ENCODE measurements around the gene KPNA4. TPM values are rescaled to one million over a fixed set of nuclear protein-coding genes. Genes with fewer than 3 reads are reported as not detected.
"Not testable (repeated sequence)": the region's sequence is repeated elsewhere in the genome, so short reads cannot be mapped to it uniquely, and the experiment has no call there.

KPNA4 gene
- total and polyA plus RNA-seq, 9 donors, result 33.6 to 68.4 (median 59.3) TPM

GRCh38 chr3:160531311-160531710 lies 34.1 kb downstream of the KPNA4 start:
- DNase-seq, result no peak
- H3K4me1 ChIP-seq (ENCODE audit: control insufficient read depth, insufficient read depth, low read length), result no peaks in the 10 kb centered on the region
- no peaks in the 10 kb centered on the region for H3K27me3 ChIP-seq (ENCODE audit: control insufficient read depth, insufficient read depth, low read length)
- H3K27ac ChIP-seq (ENCODE audit: low read length), result no peak overlapping the region
- no peaks in the 10 kb centered on the region for H3K9me3 ChIP-seq (replicated peaks; ENCODE audit: control insufficient read depth, low read depth, low read length)
- H3K36me3 ChIP-seq (ENCODE audit: control insufficient read depth, insufficient read depth, low read length), result peaks cover 21% of the 10 kb centered on the region
- WGBS (ENCODE audit: insufficient coverage), result no CpG with 5 or more reads among the region's 1 CpG
- no peak overlapping the region for H3K4me3 ChIP-seq (ENCODE audit: low read length)

GRCh38 chr3:160516391-160516790 lies 49.0 kb downstream of the KPNA4 start:
- DNase-seq; H3K27ac ChIP-seq (ENCODE audit: low read length); H3K27me3 ChIP-seq (ENCODE audit: control insufficient read depth, insufficient read depth, low read length); H3K9me3 ChIP-seq (replicated peaks; ENCODE audit: control insufficient read depth, low read depth, low read length); H3K4me3 ChIP-seq (ENCODE audit: low read length); H3K4me1 ChIP-seq (ENCODE audit: control insufficient read depth, insufficient read depth, low read length): not testable (repeated sequence)
- H3K36me3 ChIP-seq (ENCODE audit: control insufficient read depth, insufficient read depth, low read length), result peaks cover 34% of the 10 kb centered on the region
- no CpG with 5 or more reads among the region's 2 CpGs for WGBS (ENCODE audit: insufficient coverage)

GRCh38 chr3:160501325-160501724 lies 64.0 kb downstream of the KPNA4 start:
- peaks cover 19% of the 10 kb centered on the region for H3K36me3 ChIP-seq (ENCODE audit: control insufficient read depth, insufficient read depth, low read length)
- no peaks in the 10 kb centered on the region for H3K9me3 ChIP-seq (replicated peaks; ENCODE audit: control insufficient read depth, low read depth, low read length)
- H3K4me1 ChIP-seq (ENCODE audit: control insufficient read depth, insufficient read depth, low read length), result no peaks in the 10 kb centered on the region
- 93% methylated on average over 3 of the region's 3 CpGs for WGBS (ENCODE audit: insufficient coverage)
- no peak for DNase-seq
- H3K4me3 ChIP-seq (ENCODE audit: low read length), result no peak overlapping the region
- no peak overlapping the region for H3K27ac ChIP-seq (ENCODE audit: low read length)
- H3K27me3 ChIP-seq (ENCODE audit: control insufficient read depth, insufficient read depth, low read length), result no peaks in the 10 kb centered on the region

GRCh38 chr3:160498202-160498601 lies 67.2 kb downstream of the KPNA4 start:
- no peaks in the 10 kb centered on the region for H3K4me1 ChIP-seq (ENCODE audit: control insufficient read depth, insufficient read depth, low read length)
- no CpG with 5 or more reads among the region's 1 CpG for WGBS (ENCODE audit: insufficient coverage)
- H3K36me3 ChIP-seq (ENCODE audit: control insufficient read depth, insufficient read depth, low read length), result peaks cover 14% of the 10 kb centered on the region
- no peaks in the 10 kb centered on the region for H3K9me3 ChIP-seq (replicated peaks; ENCODE audit: control insufficient read depth, low read depth, low read length)
- DNase-seq, result no peak
- no peak overlapping the region for H3K4me3 ChIP-seq (ENCODE audit: low read length)
- no peak overlapping the region for H3K27ac ChIP-seq (ENCODE audit: low read length)
- H3K27me3 ChIP-seq (ENCODE audit: control insufficient read depth, insufficient read depth, low read length), result no peaks in the 10 kb centered on the region

GRCh38 chr3:160490166-160490565 lies 75.2 kb downstream of the KPNA4 start:
- H3K4me3 ChIP-seq (ENCODE audit: low read length), result no peak overlapping the region
- no peak overlapping the region for H3K27ac ChIP-seq (ENCODE audit: low read length)
- DNase-seq, result no peak
- no peaks in the 10 kb centered on the region for H3K27me3 ChIP-seq (ENCODE audit: control insufficient read depth, insufficient read depth, low read length)
- H3K36me3 ChIP-seq (ENCODE audit: control insufficient read depth, insufficient read depth, low read length), result no peaks in the 10 kb centered on the region
- no peaks in the 10 kb centered on the region for H3K4me1 ChIP-seq (ENCODE audit: control insufficient read depth, insufficient read depth, low read length)
- no peaks in the 10 kb centered on the region for H3K9me3 ChIP-seq (replicated peaks; ENCODE audit: control insufficient read depth, low read depth, low read length)

- DNase-seq, result peak; percentile 59
- no peak overlapping the region for H3K27ac ChIP-seq (ENCODE audit: low read length)
- no peaks in the 10 kb centered on the region for H3K36me3 ChIP-seq (ENCODE audit: control insufficient read depth, insufficient read depth, low read length)
- no peak overlapping the region for H3K4me3 ChIP-seq (ENCODE audit: low read length)
- no peaks in the 10 kb centered on the region for H3K4me1 ChIP-seq (ENCODE audit: control insufficient read depth, insufficient read depth, low read length)
- H3K27me3 ChIP-seq (ENCODE audit: control insufficient read depth, insufficient read depth, low read length), result no peaks in the 10 kb centered on the region
- H3K9me3 ChIP-seq (replicated peaks; ENCODE audit: control insufficient read depth, low read depth, low read length), result no peaks in the 10 kb centered on the region
- WGBS (ENCODE audit: insufficient coverage), result no CpG with 5 or more reads among the region's 2 CpGs
Observed at GRCh38 chr3:160486459-160486869, 78.9 kb downstream of the KPNA4 start.

GRCh38 chr3:160482796-160483195 lies 82.6 kb downstream of the KPNA4 start:
- H3K4me1 ChIP-seq (ENCODE audit: control insufficient read depth, insufficient read depth, low read length), result no peaks in the 10 kb centered on the region
- WGBS (ENCODE audit: insufficient coverage), result no CpG with 5 or more reads among the region's 3 CpGs
- no peaks in the 10 kb centered on the region for H3K36me3 ChIP-seq (ENCODE audit: control insufficient read depth, insufficient read depth, low read length)
- DNase-seq, result no peak
- H3K9me3 ChIP-seq (replicated peaks; ENCODE audit: control insufficient read depth, low read depth, low read length), result no peaks in the 10 kb centered on the region
- no peaks in the 10 kb centered on the region for H3K27me3 ChIP-seq (ENCODE audit: control insufficient read depth, insufficient read depth, low read length)
- no peak overlapping the region for H3K27ac ChIP-seq (ENCODE audit: low read length)
- no peak overlapping the region for H3K4me3 ChIP-seq (ENCODE audit: low read length)

- H3K27me3 ChIP-seq (ENCODE audit: control insufficient read depth, insufficient read depth, low read length), result no peaks in the 10 kb centered on the region
- DNase-seq, result no peak
- no peak overlapping the region for H3K4me3 ChIP-seq (ENCODE audit: low read length)
- no peak overlapping the region for H3K27ac ChIP-seq (ENCODE audit: low read length)
- H3K4me1 ChIP-seq (ENCODE audit: control insufficient read depth, insufficient read depth, low read length), result no peaks in the 10 kb centered on the region
- no peaks in the 10 kb centered on the region for H3K36me3 ChIP-seq (ENCODE audit: control insufficient read depth, insufficient read depth, low read length)
- WGBS (ENCODE audit: insufficient coverage), result 93% methylated on average over 4 of the region's 6 CpGs
- no peaks in the 10 kb centered on the region for H3K9me3 ChIP-seq (replicated peaks; ENCODE audit: control insufficient read depth, low read depth, low read length)
Observed at GRCh38 chr3:160481856-160482255, 83.5 kb downstream of the KPNA4 start.

- Histone ChIP-seq H3K27me3 (ENCODE audit: control insufficient read depth, insufficient read depth, low read length) (no peaks in the 10 kb centered on the region), H3K9me3 (replicated peaks; ENCODE audit: control insufficient read depth, low read depth, low read length) (no peaks in the 10 kb centered on the region), H3K36me3 (ENCODE audit: control insufficient read depth, insufficient read depth, low read length) (no peaks in the 10 kb centered on the region), H3K27ac (ENCODE audit: low read length) (no peak overlapping the region), H3K4me1 (ENCODE audit: control insufficient read depth, insufficient read depth, low read length) (no peaks in the 10 kb centered on the region), H3K4me3 (ENCODE audit: low read length) (no peak overlapping the region)
- no CpG with 5 or more reads among the region's 5 CpGs for WGBS (ENCODE audit: insufficient coverage)
- no peak for DNase-seq
Observed at GRCh38 chr3:160480931-160481330, 84.4 kb downstream of the KPNA4 start.

- Histone ChIP-seq H3K27ac (ENCODE audit: low read length) (no peak overlapping the region), H3K4me3 (ENCODE audit: low read length) (no peak overlapping the region), H3K4me1 (ENCODE audit: control insufficient read depth, insufficient read depth, low read length) (no peaks in the 10 kb centered on the region), H3K27me3 (ENCODE audit: control insufficient read depth, insufficient read depth, low read length) (no peaks in the 10 kb centered on the region), H3K36me3 (ENCODE audit: control insufficient read depth, insufficient read depth, low read length) (no peaks in the 10 kb centered on the region), H3K9me3 (replicated peaks; ENCODE audit: control insufficient read depth, low read depth, low read length) (no peaks in the 10 kb centered on the region)
- DNase-seq, result no peak
- WGBS (ENCODE audit: insufficient coverage), result 87% methylated on average over 4 of the region's 10 CpGs
Observed at GRCh38 chr3:160479376-160479775, 86.0 kb downstream of the KPNA4 start.

- no peaks in the 10 kb centered on the region for H3K4me1 ChIP-seq (ENCODE audit: control insufficient read depth, insufficient read depth, low read length)
- H3K36me3 ChIP-seq (ENCODE audit: control insufficient read depth, insufficient read depth, low read length), result no peaks in the 10 kb centered on the region
- H3K27me3 ChIP-seq (ENCODE audit: control insufficient read depth, insufficient read depth, low read length), result no peaks in the 10 kb centered on the region
- H3K27ac ChIP-seq (ENCODE audit: low read length), result no peak overlapping the region
- H3K4me3 ChIP-seq (ENCODE audit: low read length), result no peak overlapping the region
- DNase-seq, result no peak
- 84% methylated on average over 4 of the region's 5 CpGs for WGBS (ENCODE audit: insufficient coverage)
- H3K9me3 ChIP-seq (replicated peaks; ENCODE audit: control insufficient read depth, low read depth, low read length), result no peaks in the 10 kb centered on the region
Observed at GRCh38 chr3:160478338-160478737, 87.0 kb downstream of the KPNA4 start.

All from muscle of leg (tissue), 11 donors.